Activated CD4-positive, alpha-beta T cell treated with anti-CD3 and anti-CD28 coated beads for 36 hours (primary cell): ENCODE data around the gene PCDHA13. TPM values are rescaled to one million over a fixed set of nuclear protein-coding genes. Genes with fewer than 3 reads are reported as not detected.

ENCODE experiments used
- ATAC-seq: fragments of 200-7000 bp; cut with Tn5 transposase; one replicate; pipeline ENCODE4 v1.10.0; 2021; ENCODE audit warnings: mild to moderate bottlenecking, moderate library complexity
- CTCF ChIA-PET: fragments of 350-600 bp; sonication (Branson Sonifier 250); formaldehyde crosslinking; loops from one replicate; lab custom pipeline; 2021; ENCODE audit warnings: antibody characterized with exemption; lab: Charles Lee
- POLR2A ChIA-PET: fragments of 350-600 bp; sonication (Branson Sonifier 250); formaldehyde crosslinking; loops from one replicate; lab custom pipeline; 2021; ENCODE audit warnings: antibody characterized with exemption, inconsistent platforms; lab: Charles Lee
- DNase-seq: peaks from one replicate; pipeline ENCODE4 v3.0.0-alpha.2; 2020
- H3K27ac Mint-ChIP-seq: one replicate; pipeline ENCODE4 v1.8.0; 2021; ENCODE audit warnings: mixed read lengths
- H3K27me3 Mint-ChIP-seq: one replicate; pipeline ENCODE4 v1.8.0; 2021; ENCODE audit warnings: mixed read lengths
- H3K36me3 Mint-ChIP-seq: one replicate; pipeline ENCODE4 v1.8.0; 2021; ENCODE audit warnings: low read depth, mixed read lengths
- H3K4me1 Mint-ChIP-seq: one replicate; pipeline ENCODE4 v1.8.0; 2021; ENCODE audit warnings: mixed read lengths
- H3K4me3 Mint-ChIP-seq: one replicate; pipeline ENCODE4 v1.8.0; 2021; ENCODE audit warnings: mild to moderate bottlenecking, moderate library complexity, mixed read lengths
- H3K9me3 Mint-ChIP-seq: one replicate; pipeline ENCODE4 v1.8.0; 2021; ENCODE audit warnings: low read depth, mixed read lengths
- intact Hi-C, 2 experiments: fragments of 100-400 bp; cut with DNase I in 1 of 2; cut with micrococcal nuclease in 1 of 2; formaldehyde crosslinking; loops; one replicate each; pipeline versions ENCODE4 v1.14.2 to v1.15.1; 2022 to 2024; cut with DNase I, micrococcal nuclease
- total RNA-seq, 2 experiments: library from RNA; stranded (reverse); gene quantifications; one replicate each; pipeline ENCODE4 v1.2.3, GENCODE V29; 2021

PCDHA13 gene
- total RNA-seq, 2 experiments from 2014 or later, result not detected

- H3K4me1 Mint-ChIP-seq, result peaks cover 7% of the 10 kb centered on the region
- intact Hi-C loops, result loop anchor here (1.0 to 5.0 kb wide), 2 partner anchors 49 to 115 kb away; partner anchors contain the start of gene PCDHA12 (in 1 of the 2)
- H3K36me3 Mint-ChIP-seq, result peaks cover 2% of the 10 kb centered on the region
- CTCF ChIA-PET, result interaction anchor here (0.9 to 1.8 kb wide), 6 partner anchors 10 to 91 kb away, joined by 3 to 5 read pairs (median 3); no protein-coding TSS in a partner anchor
- H3K4me3 Mint-ChIP-seq, result peak overlapping the region; percentile 40
- peaks cover 51% of the 10 kb centered on the region for H3K27me3 Mint-ChIP-seq
- DNase-seq (peak; percentile 70), ATAC-seq (peak; percentile 55)
- POLR2A ChIA-PET, result interaction anchor here (0.6 kb wide), 1 partner anchor 8 kb away, joined by 3 read pairs; no protein-coding TSS in a partner anchor
- no peaks in the 10 kb centered on the region for H3K9me3 Mint-ChIP-seq
- no peak overlapping the region for H3K27ac Mint-ChIP-seq
Observed at GRCh38 chr5:140926443-140927227, 44.7 kb downstream of the PCDHA13 start.

GRCh38 chr5:140927228-140927573 is 45.3 kb downstream of the PCDHA13 start:
- Mint-ChIP-seq H3K9me3 (no peaks in the 10 kb centered on the region), H3K36me3 (peaks cover 2% of the 10 kb centered on the region), H3K4me1 (peaks cover 7% of the 10 kb centered on the region), H3K4me3 (peak overlapping the region; percentile 40), H3K27me3 (peaks cover 48% of the 10 kb centered on the region), H3K27ac (no peak overlapping the region)
- CTCF ChIA-PET, result interaction anchor here (1.0 to 1.8 kb wide), 4 partner anchors 9 to 91 kb away, joined by 3 to 5 read pairs (median 4); no protein-coding TSS in a partner anchor
- no peak for DNase-seq
- no peak for ATAC-seq
- intact Hi-C loops, result loop anchor here in 1 of 2 experiments (5.0 kb wide), 1 partner anchor 50 kb away; the partner anchor contains the start of gene PCDHA12
- POLR2A ChIA-PET, result interaction anchor here (0.6 kb wide), 1 partner anchor 8 kb away, joined by 3 read pairs; no protein-coding TSS in a partner anchor

Other genes starting within 250 kb of the PCDHA13 start
- gene CD14, start 248.9 kb upstream of the PCDHA13 start, total RNA-seq, result under 1 TPM; 0.26 to 0.43 TPM
- 10 to 100 TPM; 36.5 to 36.6 TPM for gene TMCO6, start 242.7 kb upstream of the PCDHA13 start, total RNA-seq
- 10 to 100 TPM; 48.5 to 62.0 TPM for gene NDUFA2, start 234.5 kb upstream of the PCDHA13 start, total RNA-seq
- 100 to 1,000 TPM in 1 of 2 experiments, 10 to 100 TPM in 1; 97.1 to 187 TPM for gene IK, start 234.3 kb upstream of the PCDHA13 start, total RNA-seq
- 10 to 100 TPM; 25.9 to 31.7 TPM for gene WDR55, start 217.2 kb upstream of the PCDHA13 start, total RNA-seq
- gene DND1, start 208.5 kb upstream of the PCDHA13 start, total RNA-seq, result 1 to 10 TPM; 2.1 to 3.0 TPM
- gene HARS1, start 190.8 kb upstream of the PCDHA13 start, total RNA-seq, result 10 to 100 TPM; 83.3 to 91.0 TPM
- gene HARS2, start 190.7 kb upstream of the PCDHA13 start, total RNA-seq, result 10 to 100 TPM; 20.9 to 28.1 TPM
- gene ZMAT2, start 181.7 kb upstream of the PCDHA13 start, total RNA-seq, result 10 to 100 TPM; 49.9 to 55.3 TPM
- gene PCDHA1, start 96.0 kb upstream of the PCDHA13 start, total RNA-seq, result not detected
- gene PCDHA2, start 87.3 kb upstream of the PCDHA13 start, total RNA-seq, result not detected
- not detected for gene PCDHA3, start 81.1 kb upstream of the PCDHA13 start, total RNA-seq
- not detected for gene PCDHA4, start 75.1 kb upstream of the PCDHA13 start, total RNA-seq
- gene PCDHA5, start 60.5 kb upstream of the PCDHA13 start, total RNA-seq, result not detected
- gene PCDHA6, start 54.2 kb upstream of the PCDHA13 start, total RNA-seq, result not detected
- gene PCDHA7, start 47.9 kb upstream of the PCDHA13 start, total RNA-seq, result not detected
- gene PCDHA8, start 40.9 kb upstream of the PCDHA13 start, total RNA-seq, result not detected
- not detected for gene PCDHA9, start 33.7 kb upstream of the PCDHA13 start, total RNA-seq
- not detected for gene PCDHA10, start 26.2 kb upstream of the PCDHA13 start, total RNA-seq
- not detected for gene PCDHA11, start 13.2 kb upstream of the PCDHA13 start, total RNA-seq
- not detected for gene PCDHA12, start 6.8 kb upstream of the PCDHA13 start, total RNA-seq
- not detected for gene PCDHAC1, start 44.2 kb downstream of the PCDHA13 start, total RNA-seq
- gene PCDHAC2, start 84.4 kb downstream of the PCDHA13 start, total RNA-seq, result not detected
- gene PCDHB1, start 169.2 kb downstream of the PCDHA13 start, total RNA-seq, result not detected
- not detected for gene PCDHB2, start 212.5 kb downstream of the PCDHA13 start, total RNA-seq
- not detected for gene PCDHB3, start 218.3 kb downstream of the PCDHA13 start, total RNA-seq
- not detected for gene PCDHB4, start 239.7 kb downstream of the PCDHA13 start, total RNA-seq